GM12873 (cell line): Measurements from ENCODE around the gene FRAT2.

Experiments used
- TF ChIP-seq, protein P1 (sequence below): IDR thresholded peaks from 2 replicates; pipeline ENCODE4 v1.5.1; 2012; ENCODE audit warnings: low read depth, mild to moderate bottlenecking, moderate library complexity, low read length, control low read depth; ENCODE audit not compliant: insufficient read depth; ENCODE audit errors: missing control alignments

The FRAT2 gene

GRCh38 chr10:97331153-97331703, 3.3 kb downstream of the FRAT2 start:
- TF ChIP-seq, protein P1, sequence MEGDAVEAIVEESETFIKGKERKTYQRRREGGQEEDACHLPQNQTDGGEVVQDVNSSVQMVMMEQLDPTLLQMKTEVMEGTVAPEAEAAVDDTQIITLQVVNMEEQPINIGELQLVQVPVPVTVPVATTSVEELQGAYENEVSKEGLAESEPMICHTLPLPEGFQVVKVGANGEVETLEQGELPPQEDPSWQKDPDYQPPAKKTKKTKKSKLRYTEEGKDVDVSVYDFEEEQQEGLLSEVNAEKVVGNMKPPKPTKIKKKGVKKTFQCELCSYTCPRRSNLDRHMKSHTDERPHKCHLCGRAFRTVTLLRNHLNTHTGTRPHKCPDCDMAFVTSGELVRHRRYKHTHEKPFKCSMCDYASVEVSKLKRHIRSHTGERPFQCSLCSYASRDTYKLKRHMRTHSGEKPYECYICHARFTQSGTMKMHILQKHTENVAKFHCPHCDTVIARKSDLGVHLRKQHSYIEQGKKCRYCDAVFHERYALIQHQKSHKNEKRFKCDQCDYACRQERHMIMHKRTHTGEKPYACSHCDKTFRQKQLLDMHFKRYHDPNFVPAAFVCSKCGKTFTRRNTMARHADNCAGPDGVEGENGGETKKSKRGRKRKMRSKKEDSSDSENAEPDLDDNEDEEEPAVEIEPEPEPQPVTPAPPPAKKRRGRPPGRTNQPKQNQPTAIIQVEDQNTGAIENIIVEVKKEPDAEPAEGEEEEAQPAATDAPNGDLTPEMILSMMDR, result no peak

DNA sequence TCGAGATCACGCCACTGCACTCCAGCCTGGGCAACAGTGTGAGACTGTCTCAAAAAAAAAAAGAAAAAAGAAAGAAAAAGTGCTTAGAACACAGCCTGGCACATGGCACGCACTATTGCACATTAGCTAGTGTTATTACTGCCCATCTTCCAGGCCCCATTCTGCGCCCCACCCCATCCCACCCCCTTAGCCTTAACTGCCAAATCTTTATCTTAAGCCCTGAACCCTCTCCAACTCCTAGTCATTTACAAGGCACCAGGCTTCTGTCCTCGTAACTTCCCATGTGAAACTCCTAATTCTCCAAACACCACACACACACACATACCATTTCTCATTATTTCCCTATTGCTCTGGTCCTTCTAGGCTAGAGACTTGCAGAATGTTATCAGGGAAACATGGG, 4.8 kb downstream of the FRAT2 start:
- TF ChIP-seq, protein P1, result no peak

- TF ChIP-seq, protein P1, result no peak
Measured at GRCh38 chr10:97328646-97329453, 5.7 kb downstream of the FRAT2 start.

DNA sequence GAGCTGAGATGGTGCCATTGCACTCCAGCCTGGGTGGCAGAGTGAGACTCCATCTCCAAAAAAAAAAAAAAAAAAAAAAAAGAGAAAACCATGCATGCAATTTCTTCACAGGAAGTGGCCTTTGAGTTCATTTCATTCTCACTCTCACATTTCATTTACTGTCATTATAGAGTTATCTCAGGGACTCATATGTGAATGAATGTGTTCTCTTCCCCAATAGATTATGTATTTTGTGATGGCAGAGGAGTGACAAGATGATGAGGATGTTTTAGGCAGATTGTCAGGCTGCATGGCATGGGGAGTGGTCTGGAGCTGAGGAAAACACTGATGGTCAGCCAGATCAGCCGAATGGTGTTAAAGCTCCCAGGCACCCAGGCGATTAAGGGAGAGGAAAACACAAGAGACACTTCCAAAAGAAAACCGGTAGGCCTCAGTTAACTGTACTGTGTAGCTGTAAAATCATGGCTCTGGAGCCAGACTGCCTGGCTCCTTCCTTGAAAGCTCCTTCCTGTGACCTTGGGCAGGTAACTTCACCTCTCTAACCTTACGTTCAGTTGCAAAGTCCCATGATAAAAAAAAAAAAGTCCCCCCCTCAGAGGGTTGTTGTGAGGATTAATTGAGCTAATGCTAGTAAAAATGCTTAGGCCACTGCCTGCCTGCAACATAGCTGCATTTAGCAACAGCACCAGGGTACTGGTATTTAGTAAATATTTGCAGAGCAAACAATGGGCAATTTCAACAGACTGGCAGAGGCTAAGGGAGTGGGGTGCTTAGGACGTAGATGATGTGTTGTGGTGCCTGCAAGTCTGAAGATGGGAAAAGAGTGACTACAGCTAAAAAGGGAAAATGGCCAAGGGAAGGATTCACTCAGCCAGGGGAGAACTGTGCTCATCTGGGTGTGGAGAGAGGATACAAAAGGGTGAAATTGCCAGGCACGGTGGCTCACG, 6.9 kb downstream of the FRAT2 start:
- TF ChIP-seq, protein P1, result no peak

GRCh38 chr10:97325754-97326153, 8.8 kb downstream of the FRAT2 start:
- TF ChIP-seq, protein P1, result no peak

- TF ChIP-seq, protein P1, result no peak
Measured at GRCh38 chr10:97323501-97323900, 11.0 kb downstream of the FRAT2 start.

GRCh38 chr10:97321804-97322190, 12.7 kb downstream of the FRAT2 start:
- TF ChIP-seq, protein P1, result no peak
